Measurements from ENCODE around the gene RRAGC. TPM values are rescaled to one million over a fixed set of nuclear protein-coding genes. Genes with fewer than 3 reads are reported as not detected.

The RRAGC gene
- polyA plus RNA-seq, 2 of the 4 experiments (the other 2 are of a cell fraction): 10.9 to 18.0 TPM

GRCh38 chr1:38804062-38804886, 55.3 kb downstream of the RRAGC start:
- ChIA-PET POLR2A (no interaction called here), CTCF (interaction anchor here (0.5 to 1.4 kb wide), 2 partner anchors 31 to 39 kb away, joined by 3 to 4 read pairs; no protein-coding TSS in a partner anchor)
- no peak overlapping the region for H3K27ac ChIP-seq
- no peak for TF ChIP-seq KDM1A (IDR thresholded peaks at IDR 0.05; ENCODE audit: low read depth)
- TF ChIP-seq EP300 (IDR thresholded peaks at IDR 0.05): no peak
- no peak for TF ChIP-seq PHF8 (IDR thresholded peaks at IDR 0.05; ENCODE audit: borderline replicate concordance, low read depth)
- peak; percentile 56 to 68; a peak in 4 of 6 replicates for ATAC-seq
- H3K9me3 ChIP-seq: peaks cover 5% of the 10 kb centered on the region; the same call in 1 of the 3 replicates
- H3K4me3 ChIP-seq: peak overlapping the region; percentile 40
- peak overlapping the region; percentile 94 for H3K4me2 ChIP-seq
- WGBS (ENCODE audit: missing lambda C conversion rate): 10% methylated on average over 24 of the region's 81 CpGs
- no peak for DNase-seq (ENCODE audit: low read depth in 1 of 2, low spot score in 1 of 2)
- no peaks in the 10 kb centered on the region for H3K4me1 ChIP-seq
- FAIRE-seq: no peak

- H3K27ac ChIP-seq: no peak overlapping the region
- H3K9me3 ChIP-seq: peaks cover 5% of the 10 kb centered on the region; the same call in 1 of the 3 replicates
- H3K4me2 ChIP-seq: peak overlapping the region; percentile 94
- DNase-seq (ENCODE audit: low read depth in 1 of 2, low spot score in 1 of 2) (no peak), FAIRE-seq (no peak), ATAC-seq (no peak)
- WGBS (ENCODE audit: missing lambda C conversion rate): 28% methylated on average over 8 of the region's 8 CpGs
- CTCF ChIA-PET: no interaction called here
- peak overlapping the region; percentile 40 for H3K4me3 ChIP-seq
- H3K4me1 ChIP-seq: no peaks in the 10 kb centered on the region
- POLR2A ChIA-PET: no interaction called here
- no peak for TF ChIP-seq GATA3 (IDR thresholded peaks at IDR 0.05; ENCODE audit: borderline replicate concordance)
- TF ChIP-seq PBX3 (IDR thresholded peaks at IDR 0.05): no peak
- no peak for TF ChIP-seq SREBF2 (IDR thresholded peaks at IDR 0.05)
- no peak for TF ChIP-seq HOXB5 (CRISPR knock-in tag; IDR thresholded peaks at IDR 0.05)
- no peak for TF ChIP-seq ZNF302 (CRISPR knock-in tag; IDR thresholded peaks at IDR 0.05)
- TF ChIP-seq CEBPB (IDR thresholded peaks at IDR 0.05): no peak
- no peak for TF ChIP-seq ATOH8 (CRISPR knock-in tag; IDR thresholded peaks at IDR 0.05; ENCODE audit: low read depth)
- TF ChIP-seq HDAC2 (IDR thresholded peaks at IDR 0.05): no peak
- TF ChIP-seq NPAS2 (CRISPR knock-in tag; IDR thresholded peaks at IDR 0.05; ENCODE audit: borderline replicate concordance): no peak
- TF ChIP-seq MAZ (IDR thresholded peaks at IDR 0.05; ENCODE audit: borderline replicate concordance, low read depth, low read length): no peak
- no peak for TF ChIP-seq EHMT2 (IDR thresholded peaks at IDR 0.05; ENCODE audit: low read depth)
- TF ChIP-seq TFCP2L1 (CRISPR knock-in tag; IDR thresholded peaks at IDR 0.05): no peak
- TF ChIP-seq RARB (CRISPR knock-in tag; IDR thresholded peaks at IDR 0.05): no peak
- TF ChIP-seq ZC3H11A (IDR thresholded peaks at IDR 0.05): no peak
- no peak for TF ChIP-seq BCL3 (IDR thresholded peaks at IDR 0.05)
- no peak for TF ChIP-seq RCOR1 (IDR thresholded peaks at IDR 0.05; ENCODE audit: low read depth, low read length)
These were observed 55.9 kb downstream of the RRAGC start for GRCh38 chr1:38803647-38804046.

Measured in A549 (cell line).